ENCODE data around the gene SHLD2.
"Not testable (repeated sequence)": the region's sequence is repeated elsewhere in the genome, so short reads cannot be mapped to it uniquely, and the experiment has no call there.

SHLD2 gene

DNA sequence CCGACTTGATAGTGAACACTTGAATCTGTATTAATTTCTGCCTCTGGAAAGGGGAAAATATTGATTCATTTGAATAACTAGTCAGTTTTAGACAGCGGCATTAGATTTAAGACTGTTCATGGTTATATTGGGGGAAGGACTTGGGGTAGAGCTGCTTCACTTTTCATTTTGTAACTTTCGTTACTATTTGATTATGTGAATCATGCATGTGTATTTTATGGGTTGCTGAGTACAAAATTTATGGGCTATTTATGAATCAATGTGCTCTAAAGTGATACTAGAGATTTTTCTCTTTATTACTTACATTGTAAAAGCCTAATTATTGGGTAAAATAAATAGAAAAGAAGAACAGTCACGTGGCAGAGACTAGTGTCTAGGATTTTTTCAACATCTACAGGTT lies 5.3 kb upstream of the SHLD2 start:
- no peak for DNase-seq

DNA sequence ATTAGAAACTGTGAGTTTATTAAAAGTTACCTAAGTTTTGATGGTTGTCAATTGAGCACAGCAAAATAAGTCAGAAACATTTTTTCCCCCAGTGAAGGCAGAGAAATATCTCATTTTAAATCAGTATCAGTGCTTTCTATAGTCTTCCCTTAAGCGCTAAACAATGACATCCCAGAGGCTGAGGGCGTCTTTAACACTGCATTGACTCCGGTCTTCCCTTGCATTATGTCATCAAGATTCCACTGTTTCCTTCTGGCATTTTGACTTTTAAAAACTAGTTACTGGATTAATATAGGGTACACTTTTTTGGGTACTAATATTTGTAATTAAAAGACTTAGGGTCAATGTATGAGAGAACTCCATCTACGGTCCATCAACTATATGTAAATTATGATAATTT lies 4.2 kb upstream of the SHLD2 start:
- no peak for DNase-seq

DNA sequence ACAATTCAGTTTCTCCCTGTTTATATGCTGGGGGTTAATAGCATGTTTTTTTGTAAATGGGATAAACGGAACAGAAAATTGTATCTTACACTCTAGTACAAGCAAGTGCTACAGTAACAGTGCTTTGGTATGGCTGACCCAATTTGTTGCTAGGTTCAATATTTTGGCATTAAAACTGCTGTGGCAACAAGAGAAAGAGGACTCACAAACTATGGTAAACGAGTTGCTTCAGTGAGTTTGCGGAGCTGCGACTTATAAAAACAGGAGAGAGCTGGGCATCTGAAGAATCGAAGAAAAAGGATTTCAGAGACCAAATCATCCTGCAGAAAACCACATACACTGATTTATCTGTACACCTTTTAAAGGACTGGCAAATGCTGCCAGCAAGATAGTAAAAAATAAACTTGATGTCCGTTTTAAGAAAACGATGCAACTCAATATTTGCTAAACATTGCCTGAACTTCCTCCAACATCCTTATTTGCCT lies 2.6 kb upstream of the SHLD2 start:
- DNase-seq = no peak

DNA sequence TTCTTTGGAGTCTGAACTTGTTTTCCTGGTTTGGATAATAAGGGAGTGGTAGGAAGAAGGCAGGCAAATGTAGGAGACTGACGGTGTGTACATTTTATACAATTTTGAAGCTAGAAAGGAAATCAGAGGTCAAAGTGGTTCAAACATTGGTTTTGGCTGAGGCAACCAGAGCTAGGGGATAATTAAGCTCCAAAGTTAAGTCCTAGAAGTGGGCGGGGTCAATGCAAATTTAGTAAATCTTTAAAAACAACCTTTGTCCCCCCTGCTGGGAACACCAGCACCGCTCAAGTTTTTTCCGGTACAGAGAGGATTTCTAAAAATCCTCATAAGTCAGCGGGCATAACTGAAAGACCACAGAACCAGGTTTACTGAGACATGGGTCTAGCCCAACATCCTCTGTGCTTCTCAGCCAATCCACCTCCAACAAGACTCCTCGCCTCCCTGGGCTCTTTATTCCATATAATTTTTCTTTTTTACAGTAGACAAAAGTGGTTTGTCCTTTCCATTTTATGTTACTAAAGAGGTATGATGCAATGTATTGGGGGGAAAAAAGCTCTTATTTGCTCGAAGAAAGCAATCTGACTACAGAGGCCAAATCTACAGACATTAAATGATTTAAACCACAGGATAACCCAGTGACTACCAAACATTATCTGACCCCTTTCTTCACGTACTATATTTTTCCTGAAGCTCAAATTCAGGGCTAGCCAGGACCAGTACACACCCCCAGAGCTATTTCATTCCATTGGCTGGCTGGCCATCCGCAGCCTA lies 2.0 kb upstream of the SHLD2 start:
- DNase-seq = peak; percentile 37

DNA sequence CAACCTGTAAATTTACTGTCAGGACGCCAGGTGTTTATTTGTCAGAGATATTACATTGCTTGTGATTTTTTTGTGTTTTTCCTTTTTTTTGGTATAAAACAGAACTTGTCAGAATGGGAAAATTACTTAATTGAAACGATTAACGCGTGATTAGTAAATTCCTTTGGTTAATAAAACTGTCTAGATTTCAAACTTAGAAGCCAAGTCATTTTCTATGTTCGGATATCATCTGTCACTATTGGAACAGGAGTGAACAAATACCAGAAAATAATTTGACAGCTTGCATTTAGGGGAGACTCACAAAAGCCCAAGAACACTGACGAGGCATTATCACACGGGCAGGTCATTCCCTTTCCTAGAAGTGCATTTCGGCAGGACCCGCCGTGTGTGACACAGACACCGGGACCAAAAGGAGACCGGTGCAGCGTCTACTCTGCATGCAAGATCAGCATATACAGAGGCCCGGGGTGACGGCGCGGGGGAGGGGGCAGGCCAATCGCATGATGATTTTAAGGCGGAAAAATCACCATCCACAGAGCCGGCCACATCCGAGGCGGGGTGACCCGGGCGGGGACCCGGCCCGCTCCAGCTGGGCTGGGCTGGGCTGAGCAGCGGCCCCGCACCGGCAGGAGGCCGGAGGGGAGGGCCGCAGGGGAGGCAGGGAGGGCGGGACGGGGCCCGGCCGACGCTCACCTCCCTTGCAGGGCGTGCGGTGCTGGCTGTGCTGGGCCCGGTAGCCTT lies 1.2 kb upstream of the SHLD2 start:
- peak; percentile 86 for DNase-seq

DNA sequence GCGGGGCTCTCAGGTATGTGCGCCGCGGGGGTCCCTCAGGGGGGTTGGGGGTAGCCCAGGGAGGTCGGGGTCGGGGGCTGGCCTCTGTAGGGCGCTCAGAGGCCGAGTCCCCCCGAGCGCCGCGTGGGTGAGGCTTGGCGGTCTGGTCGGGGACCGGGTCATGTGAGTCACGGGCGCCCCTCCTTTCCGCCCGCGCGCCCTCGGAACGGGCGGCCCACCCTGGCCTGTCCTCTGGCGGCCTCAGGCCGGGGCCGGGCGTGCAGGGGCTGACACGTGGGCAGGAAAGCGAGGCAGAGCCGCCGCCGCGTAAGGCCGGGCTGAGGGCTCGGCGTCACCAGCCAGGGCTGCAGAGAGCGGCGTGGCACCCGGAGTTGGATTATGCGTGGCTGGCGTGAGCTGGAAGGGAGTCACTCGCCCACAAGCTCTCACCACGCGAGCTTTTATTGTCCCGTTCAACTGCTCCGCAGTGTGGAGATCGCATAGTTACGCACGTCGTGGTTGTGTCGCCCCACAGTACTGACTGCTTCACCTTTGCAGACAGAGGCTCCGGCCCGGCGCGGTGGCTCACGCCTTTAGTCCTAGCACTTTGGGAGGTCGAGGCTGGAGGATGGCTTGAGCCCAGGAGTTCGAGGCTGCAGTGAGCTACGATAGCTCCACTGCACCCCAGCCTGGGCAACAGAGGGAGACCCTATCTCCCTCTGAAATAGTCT lies 385 bp downstream of the SHLD2 start:
- DNase-seq = peak; percentile 82

DNA sequence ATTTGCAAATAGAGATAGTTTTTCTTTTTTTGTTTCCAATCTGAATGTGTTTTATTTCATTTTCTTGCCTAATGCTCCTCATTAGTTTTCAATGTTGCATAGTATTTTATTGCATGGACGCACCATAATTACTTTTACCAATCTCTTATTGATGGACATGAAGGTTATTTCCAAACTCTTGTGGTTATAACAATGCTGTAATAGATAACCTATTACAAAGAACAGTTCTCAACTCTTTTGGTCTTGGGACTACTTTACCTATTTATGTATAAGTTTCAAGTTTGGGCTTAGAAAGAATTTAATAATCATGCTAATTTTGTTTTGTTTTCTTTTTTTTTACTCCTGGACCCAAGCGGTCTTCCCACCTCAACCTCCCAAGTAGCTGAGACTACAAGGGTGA lies 7.0 kb downstream of the SHLD2 start:
- no peak for DNase-seq

DNA sequence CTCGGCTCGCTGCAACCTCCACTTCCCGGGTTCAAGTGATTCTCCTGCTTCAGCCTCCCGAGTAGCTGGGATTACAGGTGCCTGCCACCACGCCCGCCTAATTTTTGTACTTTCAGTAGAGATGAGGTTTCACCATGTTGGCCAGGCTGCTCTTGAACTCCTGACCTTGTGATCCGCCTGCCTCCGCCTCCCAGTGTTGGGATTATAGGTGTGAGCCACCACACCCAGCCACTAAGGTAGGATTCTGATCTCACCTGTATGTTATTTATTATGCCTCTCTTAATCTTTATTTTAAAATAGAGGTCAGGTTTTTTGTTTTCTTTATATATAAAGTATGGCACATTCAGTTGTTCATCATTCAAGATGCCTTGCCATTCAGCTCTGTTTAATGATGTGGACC lies 9.7 kb downstream of the SHLD2 start:
- DNase-seq = not testable (repeated sequence)

DNA sequence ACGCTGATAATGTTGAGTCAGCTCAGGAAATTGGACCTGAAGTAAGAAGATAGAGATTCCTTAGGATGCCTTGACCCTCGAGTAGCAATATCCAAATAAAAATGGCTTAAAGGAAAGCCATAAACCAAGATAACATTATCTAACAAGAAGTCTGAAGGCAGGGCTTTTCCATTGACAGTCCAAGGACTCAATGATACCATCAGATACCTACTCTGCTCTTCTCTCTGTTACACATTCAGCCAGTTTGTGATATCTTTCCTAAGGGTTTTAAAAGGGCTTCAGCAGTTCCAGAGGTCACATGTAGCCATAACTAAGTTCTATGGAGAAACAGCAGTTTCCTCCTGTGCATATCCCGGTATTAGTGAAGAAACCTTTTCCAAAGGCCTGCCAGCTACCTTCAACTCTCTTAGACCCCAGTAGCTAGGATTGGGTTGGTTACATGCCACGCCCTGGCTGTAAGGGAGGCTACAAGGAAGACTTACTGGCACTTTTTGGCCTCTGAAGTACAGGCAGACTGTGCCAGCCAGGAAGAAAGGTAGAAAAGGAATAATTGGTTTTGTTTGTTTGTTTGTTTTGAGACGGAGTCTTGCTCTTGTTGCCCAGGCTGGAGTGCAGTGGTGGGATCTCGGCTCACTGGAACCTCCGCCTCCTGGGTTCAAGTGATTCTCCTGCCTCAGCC lies 10.6 kb downstream of the SHLD2 start:
- DNase-seq = no peak

DNA sequence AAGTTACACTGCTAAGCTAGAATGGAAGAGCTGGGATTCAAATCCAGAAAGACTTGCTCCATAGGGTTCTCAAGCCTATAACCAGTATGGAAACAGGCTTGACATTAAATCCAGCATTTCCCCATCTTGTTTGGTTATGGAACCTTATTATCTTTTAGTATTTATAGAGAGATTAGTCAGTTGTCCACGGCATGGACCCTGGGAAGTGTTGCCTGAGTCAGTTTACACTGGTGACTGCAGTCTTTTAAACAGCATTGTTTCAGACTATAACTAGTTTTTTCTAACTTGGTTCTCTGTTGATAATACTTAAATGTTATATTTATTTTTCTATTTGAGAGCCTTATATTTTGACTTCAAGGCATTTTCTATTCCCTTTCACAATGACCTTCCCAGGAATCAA lies 23.1 kb downstream of the SHLD2 start:
- DNase-seq = not testable (repeated sequence)

DNA sequence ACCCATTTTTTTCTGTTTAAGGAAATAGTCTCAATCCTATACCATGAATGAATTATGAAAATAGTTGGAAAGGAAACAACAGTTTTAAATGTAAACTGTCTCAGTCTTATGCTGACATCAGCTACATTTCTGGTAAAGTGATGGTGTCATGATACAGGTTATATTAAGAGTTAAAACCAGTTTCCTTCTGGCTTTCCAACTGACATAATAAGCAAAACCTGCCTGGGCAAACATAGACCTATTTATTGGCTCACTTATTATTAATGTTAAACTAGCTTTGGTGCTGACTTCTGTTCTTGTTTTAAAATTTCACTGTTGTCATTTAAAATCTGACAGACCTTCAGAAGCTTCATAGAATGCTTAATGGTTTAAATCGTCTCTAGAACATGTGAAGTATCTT lies 24.0 kb downstream of the SHLD2 start:
- DNase-seq = not testable (repeated sequence)

DNA sequence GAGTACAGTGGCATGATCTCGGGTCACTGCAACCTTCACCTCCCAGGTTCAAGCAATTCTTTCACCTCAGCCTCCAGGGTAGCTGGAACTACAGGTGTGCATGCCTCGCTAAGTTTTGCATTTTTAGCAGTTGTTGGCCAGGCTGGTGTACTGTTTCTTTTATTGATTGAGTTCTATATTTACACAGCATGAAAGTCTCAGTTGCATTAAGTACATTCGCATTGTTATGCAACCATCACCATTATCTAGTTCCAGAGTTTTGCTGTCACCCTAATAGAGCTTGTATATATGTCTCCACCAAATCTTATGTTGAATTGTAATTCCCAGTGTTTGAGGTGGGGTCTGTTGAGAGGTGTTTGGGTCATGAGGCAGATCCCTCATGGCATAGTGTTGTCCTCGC lies 28.3 kb downstream of the SHLD2 start:
- not testable (repeated sequence) for DNase-seq

DNA sequence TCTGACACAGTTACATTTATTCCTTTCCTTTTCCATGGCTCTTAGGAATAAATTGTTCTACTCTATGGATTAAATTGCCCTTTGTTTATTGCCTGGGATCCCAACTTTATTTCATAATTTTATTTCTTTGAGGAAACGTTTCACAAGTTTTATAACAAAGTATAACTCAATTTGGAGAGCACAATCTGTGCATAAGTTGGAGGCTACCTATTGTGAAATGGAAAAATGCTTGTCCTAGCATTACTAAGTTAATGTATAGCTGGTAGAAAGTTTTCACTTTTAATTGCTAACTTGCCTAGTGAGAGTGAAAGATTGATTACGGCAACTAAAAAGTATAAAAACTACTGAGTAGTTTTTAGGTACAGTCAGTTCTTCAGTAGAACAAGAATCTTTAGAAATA lies 32.0 kb downstream of the SHLD2 start:
- not testable (repeated sequence) for DNase-seq

DNA sequence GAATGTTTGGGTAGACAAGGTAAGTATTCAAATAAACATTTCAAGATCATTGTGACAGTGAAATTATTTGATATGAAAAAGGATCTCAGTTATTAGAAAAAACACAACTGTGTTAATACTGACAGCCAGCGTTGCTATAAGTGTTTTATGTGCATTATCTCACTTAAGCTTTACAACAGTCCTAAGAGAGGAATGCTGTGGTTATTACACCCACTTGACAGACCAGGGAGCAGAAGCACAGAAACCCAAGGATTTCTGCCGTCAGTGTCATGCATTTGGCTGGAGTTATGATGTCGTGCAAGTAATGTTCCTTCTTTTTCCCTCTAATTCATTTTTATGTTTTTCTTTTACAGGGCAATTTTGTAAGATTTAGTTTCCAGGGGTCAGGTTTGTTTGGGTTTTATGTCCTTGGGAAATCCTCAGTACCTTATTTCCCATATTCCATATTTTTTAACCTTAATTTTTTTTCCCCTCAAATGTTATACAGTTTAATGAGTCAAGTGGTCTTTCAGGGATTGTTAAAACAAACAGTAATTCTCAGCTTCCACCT lies 32.7 kb downstream of the SHLD2 start:
- not testable (repeated sequence) for DNase-seq

DNA sequence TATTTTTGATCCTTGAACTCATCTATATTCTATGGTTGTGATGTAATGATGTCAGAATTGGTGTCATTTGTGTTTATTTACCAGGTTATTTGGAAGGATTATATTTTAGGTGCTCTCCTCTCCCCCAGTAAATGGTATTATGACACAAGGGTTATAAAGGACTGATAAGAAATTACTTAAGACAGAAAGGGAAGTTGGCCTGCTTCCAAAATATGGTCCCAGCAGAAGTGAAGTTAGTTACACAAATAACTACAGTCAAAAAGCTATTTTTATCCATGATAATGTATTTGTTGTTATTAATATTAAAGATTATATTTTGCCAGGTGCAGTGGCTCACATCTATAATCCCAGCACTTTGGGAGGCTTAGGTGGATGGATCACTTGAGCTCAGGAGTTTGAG lies 37.2 kb downstream of the SHLD2 start:
- not testable (repeated sequence) for DNase-seq

DNA sequence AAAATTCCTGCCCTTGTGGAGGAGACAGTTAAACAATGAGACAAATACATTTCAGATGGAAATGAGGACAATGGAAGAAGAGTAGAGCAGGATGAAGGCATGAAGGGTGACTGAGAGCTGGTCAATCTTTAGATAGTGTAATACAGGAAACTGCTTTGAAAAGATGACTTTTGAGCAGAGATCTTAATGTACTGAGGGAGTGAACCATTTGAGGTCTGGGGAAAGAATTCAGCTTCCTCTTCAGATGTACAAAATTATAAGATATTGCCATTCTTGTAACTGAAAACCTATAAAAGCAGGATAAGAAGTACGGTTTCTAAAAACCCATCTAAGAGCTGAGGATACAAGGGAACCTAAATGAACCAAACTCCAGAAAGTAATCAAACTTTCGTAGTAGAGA lies 38.9 kb downstream of the SHLD2 start:
- not testable (repeated sequence) for DNase-seq

DNA sequence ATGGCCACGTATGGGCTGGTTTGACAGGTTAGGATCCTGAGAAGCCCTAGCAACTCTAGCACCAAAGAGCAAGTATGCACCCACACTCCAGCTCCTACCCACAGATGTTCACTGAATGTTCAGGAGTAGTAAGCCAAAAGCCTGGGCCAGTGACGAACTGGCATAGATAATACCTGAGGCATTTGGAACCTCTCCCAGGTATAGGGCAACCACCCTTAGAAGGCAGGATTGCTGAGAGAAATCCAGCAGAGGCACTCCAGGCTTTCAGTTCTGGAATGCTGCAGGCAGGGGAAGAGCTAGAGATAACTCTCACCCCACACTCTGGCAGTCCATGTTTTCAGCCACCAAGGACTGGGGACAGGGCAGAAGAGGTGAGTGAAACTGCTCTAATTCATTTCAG lies 39.4 kb downstream of the SHLD2 start:
- not testable (repeated sequence) for DNase-seq

DNA sequence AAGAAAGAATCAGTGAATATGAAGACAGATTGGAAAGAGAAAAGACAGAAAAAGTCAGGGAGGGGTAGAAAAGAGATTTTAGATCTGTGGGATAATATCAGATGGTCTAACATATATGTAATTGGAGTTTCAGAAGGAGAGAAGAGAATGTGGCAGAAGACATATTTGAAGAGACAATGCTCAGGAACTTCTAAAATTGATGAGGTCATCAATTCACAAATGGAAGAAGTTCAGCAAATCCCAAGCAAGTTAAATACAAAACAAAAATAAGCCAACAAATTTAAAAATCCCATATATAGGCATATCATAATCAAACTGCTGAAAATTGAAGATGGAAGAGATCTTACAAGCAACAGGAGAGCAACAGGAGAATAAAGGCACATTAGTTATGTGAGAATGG lies 42.5 kb downstream of the SHLD2 start:
- DNase-seq = not testable (repeated sequence)

DNA sequence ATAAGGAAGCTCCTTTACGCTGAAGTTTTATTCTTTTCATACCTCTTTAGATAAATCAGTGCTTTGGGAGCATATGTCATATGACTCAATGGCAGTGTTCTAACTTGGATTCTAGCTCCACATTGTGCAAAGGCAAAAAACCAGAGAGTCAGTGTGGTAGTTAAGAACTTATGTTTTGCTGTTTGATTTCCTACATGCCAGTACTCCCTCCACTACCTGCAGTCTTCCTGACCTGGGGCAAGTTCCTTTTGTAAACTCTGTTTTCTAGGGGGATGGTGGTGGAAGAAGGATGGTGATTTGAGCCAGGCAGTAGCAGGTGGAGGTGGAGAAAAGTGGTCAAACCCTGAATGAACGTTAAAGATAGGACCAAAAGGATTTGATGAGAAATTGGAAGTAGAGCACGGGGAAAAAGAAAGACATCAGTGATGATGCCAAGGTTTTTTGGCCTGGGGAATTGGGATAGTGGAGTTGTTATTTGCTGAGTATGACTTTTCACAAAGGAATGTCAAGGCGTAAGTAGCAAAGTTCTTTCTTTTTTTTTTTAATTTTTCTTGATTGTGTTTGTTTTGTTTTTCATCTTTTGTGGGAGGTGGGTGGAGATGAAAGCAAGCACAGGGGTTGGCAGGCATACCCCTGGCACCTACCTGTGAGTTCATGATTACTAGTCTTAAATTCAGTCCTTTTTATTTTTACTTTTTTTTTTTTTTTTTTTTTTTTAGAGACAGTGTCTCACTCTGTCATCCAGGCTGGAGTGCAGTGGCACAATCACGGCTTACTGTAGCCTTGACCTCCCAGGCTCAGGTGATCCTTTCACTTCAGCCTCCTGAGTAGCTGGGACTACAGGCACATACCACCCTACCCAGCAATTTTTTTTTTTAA lies 47.5 kb downstream of the SHLD2 start:
- DNase-seq = not testable (repeated sequence)

DNA sequence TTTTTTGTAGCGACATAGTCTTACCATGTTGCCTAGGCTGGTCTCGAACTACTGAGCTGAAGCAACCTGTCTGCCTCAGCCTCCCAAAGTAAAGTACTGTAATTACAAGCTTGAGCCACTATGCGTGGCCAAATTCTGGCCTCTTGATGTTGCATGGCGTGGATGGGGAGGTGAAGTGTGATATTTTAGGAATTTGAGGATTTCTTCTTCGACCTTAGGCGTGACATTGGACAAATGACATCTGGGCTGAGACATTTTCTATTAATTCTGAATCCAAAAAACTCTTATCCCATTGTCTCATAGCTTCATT lies 48.1 kb downstream of the SHLD2 start:
- DNase-seq = not testable (repeated sequence)

DNA sequence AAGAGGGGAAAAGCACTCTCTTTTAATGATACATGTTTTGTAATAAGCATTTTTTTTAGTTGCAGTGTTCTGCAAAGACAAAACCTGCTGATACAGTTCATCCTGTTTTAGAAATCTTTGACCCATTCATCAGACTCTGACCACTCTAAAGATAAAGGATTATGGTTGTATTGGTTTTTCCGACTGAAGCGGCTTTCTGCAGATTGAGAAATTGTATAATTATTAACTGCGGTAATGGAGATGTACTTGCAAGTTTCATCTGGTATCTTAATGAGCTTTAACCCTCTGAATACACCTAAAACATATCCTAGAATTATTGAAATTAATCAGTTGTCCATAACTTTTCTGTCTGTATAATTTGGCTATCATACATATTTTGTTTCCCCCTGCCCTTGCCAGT lies 50.6 kb downstream of the SHLD2 start:
- not testable (repeated sequence) for DNase-seq

All from stimulated activated CD4-positive, alpha-beta T cell treated with anti-CD3 and anti-CD28 coated beads, Interleukin-15, amount 100 ng/mL, for 24 hours (primary cell).